ENCODE data around the gene CCHCR1. TPM values are rescaled to one million over a fixed set of nuclear protein-coding genes. Genes with fewer than 3 reads are reported as not detected.

Gene CCHCR1
- total RNA-seq, 1 donor: 14.7 TPM

- peak; percentile 25 for DNase-seq (ENCODE audit: low read depth)
- TF ChIP-seq, protein P1, sequence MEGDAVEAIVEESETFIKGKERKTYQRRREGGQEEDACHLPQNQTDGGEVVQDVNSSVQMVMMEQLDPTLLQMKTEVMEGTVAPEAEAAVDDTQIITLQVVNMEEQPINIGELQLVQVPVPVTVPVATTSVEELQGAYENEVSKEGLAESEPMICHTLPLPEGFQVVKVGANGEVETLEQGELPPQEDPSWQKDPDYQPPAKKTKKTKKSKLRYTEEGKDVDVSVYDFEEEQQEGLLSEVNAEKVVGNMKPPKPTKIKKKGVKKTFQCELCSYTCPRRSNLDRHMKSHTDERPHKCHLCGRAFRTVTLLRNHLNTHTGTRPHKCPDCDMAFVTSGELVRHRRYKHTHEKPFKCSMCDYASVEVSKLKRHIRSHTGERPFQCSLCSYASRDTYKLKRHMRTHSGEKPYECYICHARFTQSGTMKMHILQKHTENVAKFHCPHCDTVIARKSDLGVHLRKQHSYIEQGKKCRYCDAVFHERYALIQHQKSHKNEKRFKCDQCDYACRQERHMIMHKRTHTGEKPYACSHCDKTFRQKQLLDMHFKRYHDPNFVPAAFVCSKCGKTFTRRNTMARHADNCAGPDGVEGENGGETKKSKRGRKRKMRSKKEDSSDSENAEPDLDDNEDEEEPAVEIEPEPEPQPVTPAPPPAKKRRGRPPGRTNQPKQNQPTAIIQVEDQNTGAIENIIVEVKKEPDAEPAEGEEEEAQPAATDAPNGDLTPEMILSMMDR (IDR thresholded peaks at IDR 0.05; ENCODE audit: insufficient read depth, low read depth, low read length): no peak
- H3K4me3 ChIP-seq (ENCODE audit: low read depth, low read length): peak overlapping the region; percentile 12
Measured at GRCh38 chr6:31116661-31117385, 40.8 kb downstream of the CCHCR1 start.

DNA sequence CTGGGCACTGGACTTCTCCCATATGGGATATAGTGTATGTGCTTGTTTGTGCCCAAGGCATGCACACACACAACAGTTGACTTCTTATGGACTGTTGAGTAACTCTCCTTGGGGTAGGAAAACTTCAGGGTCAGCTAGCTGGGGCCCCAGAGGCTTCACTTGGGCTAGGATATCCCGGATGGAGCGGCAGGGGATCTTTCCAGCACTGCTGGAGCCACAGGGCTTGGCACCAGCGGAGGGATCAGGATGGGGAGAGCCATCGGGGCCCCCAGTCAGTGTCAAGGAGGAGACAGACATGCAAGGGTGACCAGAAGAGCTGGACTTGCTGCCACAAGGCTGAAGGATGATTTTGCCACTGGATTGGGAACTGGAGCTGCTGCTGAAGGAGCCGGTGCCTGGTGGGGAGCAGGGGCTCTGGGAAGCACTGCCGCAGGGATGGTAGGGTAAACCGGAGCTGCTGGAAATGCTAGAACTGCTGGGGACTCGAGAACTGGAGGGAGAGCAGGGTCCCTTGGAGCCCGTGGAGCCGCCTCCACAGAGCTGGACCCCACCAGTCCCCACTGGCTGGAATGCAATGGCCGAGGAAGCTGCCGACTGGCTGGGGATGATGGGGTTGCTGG is 41.6 kb downstream of the CCHCR1 start:
- TF ChIP-seq, protein P1 (IDR thresholded peaks at IDR 0.05; ENCODE audit: insufficient read depth, low read depth, low read length): no peak
- no peak overlapping the region for H3K4me3 ChIP-seq (ENCODE audit: low read depth, low read length)
- no peak for DNase-seq (ENCODE audit: low read depth)

GRCh38 chr6:31114970-31115849 is 42.4 kb downstream of the CCHCR1 start:
- TF ChIP-seq, protein P1 (IDR thresholded peaks at IDR 0.05; ENCODE audit: insufficient read depth, low read depth, low read length): peak; percentile 52
- H3K4me3 ChIP-seq (ENCODE audit: low read depth, low read length): peak overlapping the region; percentile 42
- peak; percentile 57 for DNase-seq (ENCODE audit: low read depth)

DNA sequence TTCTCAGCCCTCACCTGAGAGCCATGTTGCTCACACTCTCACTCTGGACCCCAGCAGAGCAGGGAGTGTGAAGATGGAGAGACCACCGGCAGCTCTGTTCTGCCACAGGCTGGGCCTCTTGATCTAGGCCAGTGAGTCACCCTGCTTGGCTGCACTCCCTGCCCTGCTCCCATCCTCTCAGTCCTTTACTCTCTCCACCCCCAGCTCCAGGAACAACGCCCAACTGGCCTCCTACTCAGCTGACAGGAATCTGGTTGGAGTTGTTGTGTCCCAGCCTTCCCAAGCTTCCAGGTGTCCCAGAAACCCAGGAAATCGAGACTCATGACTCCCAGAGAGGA is 43.1 kb downstream of the CCHCR1 start, which contains the start of gene PSORS1C1:
TSS of gene PSORS1C1 (plus strand) at position 260 of the 338 bp plus-strand sequence. CDS start 14,833 bp downstream, outside the sequence.
- DNase-seq (ENCODE audit: low read depth): peak; percentile 90
- TF ChIP-seq, protein P1 (IDR thresholded peaks at IDR 0.05; ENCODE audit: insufficient read depth, low read depth, low read length): no peak
- peak within 1 kb of the TSS; percentile 42 for H3K4me3 ChIP-seq (ENCODE audit: low read depth, low read length)

GRCh38 chr6:31113861-31114540 is 43.6 kb downstream of the CCHCR1 start:
- H3K4me3 ChIP-seq (ENCODE audit: low read depth, low read length): no peak overlapping the region
- DNase-seq (ENCODE audit: low read depth): no peak
- TF ChIP-seq, protein P1 (IDR thresholded peaks at IDR 0.05; ENCODE audit: insufficient read depth, low read depth, low read length): no peak

GRCh38 chr6:31112478-31112877 is 45.1 kb downstream of the CCHCR1 start, which contains the start of gene C6orf15:
Gene C6orf15 (minus strand): TSS chr6:31112575. CDS start chr6:31112555, 20 bp downstream.
- TF ChIP-seq, protein P1 (IDR thresholded peaks at IDR 0.05; ENCODE audit: insufficient read depth, low read depth, low read length): no peak
- DNase-seq (ENCODE audit: low read depth): no peak

More at GRCh38 chr6:31112478-31112877, 45.1 kb downstream of the CCHCR1 start, which contains the start of gene C6orf15:
- H3K4me3 ChIP-seq (ENCODE audit: low read depth, low read length): no peak within 1 kb of the TSS
